IMR-90 (cell line): Measurements from ENCODE around the gene BHLHE23. TPM values are rescaled to one million over a fixed set of nuclear protein-coding genes. Genes with fewer than 3 reads are reported as not detected.

ENCODE experiments used
- ATAC-seq: fragments of 200-7000 bp; cut with Tn5 transposase; 2 replicates; pipeline ENCODE4 v1.9.1; 2020; ENCODE audit warnings: low read depth, mild to moderate bottlenecking, moderate library complexity
- BruUV-seq: library from RNA; stranded (reverse); fragments of 400-500 nt; replicated peaks from 2 replicates; lab custom pipeline; 2021; lab: Mats Ljungman, UMichigan
- CTCF ChIA-PET: fragments of 300-600 bp; formaldehyde crosslinking; extraction: SDS; loops from one replicate; lab custom pipeline; 2021; ENCODE audit warnings: antibody characterized with exemption; lab: Yijun Ruan, JAX
- POLR2A ChIA-PET: fragments of 300-600 bp; sonication (Branson Sonifier 250); formaldehyde crosslinking; loops from one replicate; lab custom pipeline; 2022; ENCODE audit warnings: antibody characterized with exemption; ENCODE audit not compliant: unreplicated experiment; lab: Charles Lee
- DNase-seq: peaks from one replicate; pipeline ENCODE4 v3.0.0; 2013
- H2AFZ ChIP-seq: replicated peaks from 2 replicates; pipeline ENCODE3; 2013; ENCODE audit warnings: low read length, mild to moderate bottlenecking; ENCODE audit not compliant: poor library complexity
- H2AK5ac ChIP-seq: 2 replicates; pipeline ENCODE4 v1.6.1; 2013; ENCODE audit warnings: low read depth, low read length, inconsistent platforms
- H2AK9ac ChIP-seq: replicated peaks from 2 replicates; pipeline ENCODE3; 2013; ENCODE audit warnings: mild to moderate bottlenecking, low read depth, low read length, moderate library complexity; ENCODE audit not compliant: poor library complexity
- H2BK120ac ChIP-seq: 2 replicates; pipeline ENCODE4 v1.6.1; 2013; ENCODE audit warnings: low read depth, low read length, inconsistent platforms
- H2BK15ac ChIP-seq: 3 replicates; pipeline ENCODE4 v1.6.1; 2013; ENCODE audit warnings: low read depth, low read length, inconsistent platforms
- H2BK20ac ChIP-seq: 2 replicates; pipeline ENCODE4 v1.6.1; 2013; ENCODE audit warnings: low read depth, mild to moderate bottlenecking, inconsistent platforms, low read length, moderate library complexity
- H2BK5ac ChIP-seq: 2 replicates; pipeline ENCODE4 v1.6.1; 2013; ENCODE audit warnings: mild to moderate bottlenecking, low read depth, low read length, inconsistent platforms; ENCODE audit not compliant: poor library complexity, severe bottlenecking
- H3K14ac ChIP-seq: replicated peaks from 2 replicates; pipeline ENCODE4 v1.6.1; 2013; ENCODE audit warnings: low read depth, low read length, inconsistent platforms
- H3K18ac ChIP-seq: 2 replicates; pipeline ENCODE4 v1.6.1; 2013; ENCODE audit warnings: low read depth, low read length, control low read depth
- H3K23ac ChIP-seq: 2 replicates; pipeline ENCODE4 v1.6.1; 2013; ENCODE audit warnings: low read depth, low read length, inconsistent platforms
- H3K27ac ChIP-seq: 2 replicates; pipeline ENCODE4 v1.5.1; 2013; ENCODE audit warnings: mild to moderate bottlenecking, control low read depth, low read length; ENCODE audit not compliant: insufficient read depth
- H3K27me3 ChIP-seq: 2 replicates; pipeline ENCODE4 v1.6.1; 2013; ENCODE audit warnings: low read length; ENCODE audit not compliant: control insufficient read depth, insufficient read depth
- H3K36me3 ChIP-seq: 2 replicates; pipeline ENCODE4 v1.6.1; 2013; ENCODE audit warnings: low read length, mixed read lengths; ENCODE audit not compliant: control insufficient read depth, insufficient read depth
- H3K4ac ChIP-seq: 2 replicates; pipeline ENCODE4 v1.6.1; 2013; ENCODE audit warnings: low read depth, low read length, inconsistent platforms
- H3K4me1 ChIP-seq: 2 replicates; pipeline ENCODE4 v1.6.1; 2013; ENCODE audit warnings: low read length, mixed read lengths; ENCODE audit not compliant: control insufficient read depth, insufficient read depth
- H3K4me2 ChIP-seq: 2 replicates; pipeline ENCODE4 v1.6.1; 2013; ENCODE audit warnings: low read depth, mild to moderate bottlenecking, control low read depth, low read length, moderate library complexity
- H3K4me3 ChIP-seq: 2 replicates; pipeline ENCODE4 v1.5.1; 2013; ENCODE audit warnings: low read depth, mild to moderate bottlenecking, control low read depth, low read length, moderate library complexity; ENCODE audit not compliant: insufficient read depth
- H3K56ac ChIP-seq: 2 replicates; pipeline ENCODE4 v1.6.1; 2013; ENCODE audit warnings: low read length, inconsistent platforms; ENCODE audit not compliant: insufficient read depth; ENCODE audit errors: extremely low read depth
- H3K79me1 ChIP-seq, 2 experiments: 2 replicates each; pipeline ENCODE4 v1.6.1; 2013; ENCODE audit warnings: low read length in 2 of 2, inconsistent platforms in 1 of 2, low read depth in 1 of 2
- H3K9ac ChIP-seq: 2 replicates; pipeline ENCODE4 v1.6.1; 2013; ENCODE audit warnings: low read depth, low read length, control low read depth
- H3K9me1 ChIP-seq: 2 replicates; pipeline ENCODE4 v1.6.1; 2013; ENCODE audit warnings: low read length, inconsistent platforms; ENCODE audit not compliant: insufficient read depth
- H3K9me3 ChIP-seq: 2 replicates; pipeline ENCODE4 v1.6.1; 2013; ENCODE audit warnings: low read length; ENCODE audit not compliant: control insufficient read depth, insufficient read depth
- H4K20me1 ChIP-seq: 2 replicates; pipeline ENCODE4 v1.6.1; 2013; ENCODE audit warnings: low read length, inconsistent platforms; ENCODE audit not compliant: insufficient read depth
- H4K5ac ChIP-seq: 2 replicates; pipeline ENCODE4 v1.6.1; 2013; ENCODE audit warnings: mild to moderate bottlenecking, low read depth, low read length, control low read depth
- H4K8ac ChIP-seq, 2 experiments: 2 replicates each; pipeline ENCODE4 v1.6.1; 2013; ENCODE audit warnings: low read depth in 2 of 2, low read length in 2 of 2, control low read depth in 1 of 2, inconsistent platforms in 1 of 2
- H4K91ac ChIP-seq: 2 replicates; pipeline ENCODE4 v1.6.1; 2013; ENCODE audit warnings: low read depth, low read length, inconsistent platforms; ENCODE audit not compliant: insufficient read depth
- CEBPB ChIP-seq: IDR thresholded peaks from 2 replicates; pipeline ENCODE4 v1.6.1; 2012; ENCODE audit warnings: low read depth, low read length, improper control_type of control experiment
- CHD1 ChIP-seq: IDR thresholded peaks from 2 replicates; pipeline ENCODE4 v1.6.1; 2012; ENCODE audit warnings: low read depth, low read length, improper control_type of control experiment
- CTCF ChIP-seq: conservative IDR thresholded peaks from 2 replicates; pipeline ENCODE4 v1.5.1; 2012; ENCODE audit warnings: mild to moderate bottlenecking, low read depth, low read length, improper control_type of control experiment
- MAFK ChIP-seq: IDR thresholded peaks from 2 replicates; pipeline ENCODE4 v1.6.1; 2012; ENCODE audit warnings: low read depth, low read length, improper control_type of control experiment
- POLR2A ChIP-seq: IDR thresholded peaks from 2 replicates; pipeline ENCODE4 v1.6.1; 2012; ENCODE audit warnings: mild to moderate bottlenecking, low read depth, low read length
- RCOR1 ChIP-seq: IDR thresholded peaks from 2 replicates; pipeline ENCODE4 v1.6.1; 2012; ENCODE audit warnings: mild to moderate bottlenecking, low read length, improper control_type of control experiment; ENCODE audit not compliant: insufficient replicate concordance
- RFX5 ChIP-seq: IDR thresholded peaks from 2 replicates; pipeline ENCODE4 v1.8.0; 2012; ENCODE audit warnings: low read depth, mild to moderate bottlenecking, low read length, moderate library complexity
- SMC3 ChIP-seq: fragments of 150-350 bp; IDR thresholded peaks from 2 replicates; pipeline ENCODE4 v1.6.1; 2016; ENCODE audit warnings: low read depth, mild to moderate bottlenecking, antibody characterized with exemption, low read length, moderate library complexity
- WGBS, 2 experiments: methylation state at CpG; one replicate each; pipeline versions ENCODE4 v1.1.5 to v1.1.7; 2013; ENCODE audit warnings: missing lambda C conversion rate in 2 of 2; ENCODE audit not compliant: insufficient read length in 1 of 2; ENCODE audit errors: extremely low coverage in 2 of 2; 5-methylcytosine and 5-hydroxymethylcytosine counted together
- dilution Hi-C: fragments of 300-500 bp; cut with HindIII; formaldehyde crosslinking; loops from one replicate; pipeline ENCODE4 v1.14.3; 2018; ENCODE audit warnings: low sequenced_read_pairs; ENCODE audit not compliant: unreplicated experiment
- in situ Hi-C: fragments of 300-500 bp; cut with MboI; formaldehyde crosslinking; loops from 3 replicates; pipeline ENCODE4 v1.14.3; 2019; ENCODE audit warnings: low sequenced_read_pairs, inconsistent platforms, mixed read lengths
- intact Hi-C: fragments of 100-400 bp; cut with micrococcal nuclease; formaldehyde crosslinking; loops from 2 replicates; pipeline ENCODE4 v1.10.0; 2022
- polyA plus RNA-seq, 3 experiments: library from polyadenylated mRNA; depleted of rRNA; stranded (reverse); fragments of >200 nt; gene quantifications; 2 replicates each; pipeline ENCODE4 v1.2.3, GENCODE V29; 2012; ENCODE audit warnings: low replicate concordance in 1 of 3
- total RNA-seq: library from RNA; depleted of rRNA; stranded (reverse); fragments of >200 nt; gene quantifications from 2 replicates; pipeline ENCODE4 v1.2.3, GENCODE V29; 2012
- TF ChIP-seq, protein P1 (sequence below): fragments of 150-350 bp; IDR thresholded peaks from 2 replicates; pipeline ENCODE4 v1.6.1; 2016; ENCODE audit warnings: low read depth, mild to moderate bottlenecking, low read length, moderate library complexity, borderline replicate concordance

The BHLHE23 gene
- total and polyA plus RNA-seq, 2 of the 4 experiments (the other 2 are of a cell fraction), result not detected

GRCh38 chr20:62962891-62963613 lies 43.7 kb downstream of the BHLHE23 start:
- Histone ChIP-seq H3K36me3 (no peaks in the 10 kb centered on the region), H3K9ac (no peak overlapping the region), H2BK120ac (no peak overlapping the region), H4K20me1 (no peaks in the 10 kb centered on the region), H3K56ac (no peak overlapping the region), H3K4me2 (no peak overlapping the region), H4K91ac (no peak overlapping the region), H3K23ac (no peak overlapping the region), H3K4ac (no peak overlapping the region), H3K79me1 (no peaks in the 10 kb centered on the region), H3K4me1 (no peaks in the 10 kb centered on the region), H4K5ac (no peak overlapping the region), H2BK20ac (no peak overlapping the region), H3K9me3 (no peaks in the 10 kb centered on the region), H3K18ac (no peak overlapping the region), H3K4me3 (no peak overlapping the region), H3K9me1 (no peaks in the 10 kb centered on the region), H3K14ac (no peak overlapping the region), H2AK5ac (no peak overlapping the region), H3K27me3 (peaks cover 13% of the 10 kb centered on the region; the same call in 1 of the 2 replicates), H2BK15ac (no peak overlapping the region), H2BK5ac (no peak overlapping the region), H2AK9ac (no peak overlapping the region), H4K8ac (no peak overlapping the region), H3K27ac (no peak overlapping the region), H2AFZ (no peak overlapping the region)
- ATAC-seq (no peak), DNase-seq (no peak)
- intact Hi-C loops, result no loop called here
- in situ Hi-C loops, result no loop called here
- ChIA-PET CTCF (no interaction called here), POLR2A (no interaction called here)
- BruUV-seq, result no TSS peak
- WGBS, 2 experiments, result 90% methylated on average over 10 of the region's 32 CpGs; no CpG with 5 or more reads in 1 of the 2 experiments
- TF ChIP-seq CTCF (no peak), RFX5 (no peak), CHD1 (no peak), MAFK (no peak), CEBPB (no peak), SMC3 (no peak), POLR2A (no peak), RCOR1 (no peak)
- TF ChIP-seq, protein P1, sequence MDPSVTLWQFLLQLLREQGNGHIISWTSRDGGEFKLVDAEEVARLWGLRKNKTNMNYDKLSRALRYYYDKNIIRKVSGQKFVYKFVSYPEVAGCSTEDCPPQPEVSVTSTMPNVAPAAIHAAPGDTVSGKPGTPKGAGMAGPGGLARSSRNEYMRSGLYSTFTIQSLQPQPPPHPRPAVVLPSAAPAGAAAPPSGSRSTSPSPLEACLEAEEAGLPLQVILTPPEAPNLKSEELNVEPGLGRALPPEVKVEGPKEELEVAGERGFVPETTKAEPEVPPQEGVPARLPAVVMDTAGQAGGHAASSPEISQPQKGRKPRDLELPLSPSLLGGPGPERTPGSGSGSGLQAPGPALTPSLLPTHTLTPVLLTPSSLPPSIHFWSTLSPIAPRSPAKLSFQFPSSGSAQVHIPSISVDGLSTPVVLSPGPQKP, result no peak
- dilution Hi-C loops, result no loop called here
